Femur (tissue), 1 donor: ENCODE data around the gene CD1B.
"Not testable (repeated sequence)": the region's sequence is repeated elsewhere in the genome, so short reads cannot be mapped to it uniquely, and the experiment has no call there.

Experiments
- DNase-seq: peaks from one replicate; pipeline ENCODE4 v3.0.0-alpha.2; 2017

The CD1B gene

DNA sequence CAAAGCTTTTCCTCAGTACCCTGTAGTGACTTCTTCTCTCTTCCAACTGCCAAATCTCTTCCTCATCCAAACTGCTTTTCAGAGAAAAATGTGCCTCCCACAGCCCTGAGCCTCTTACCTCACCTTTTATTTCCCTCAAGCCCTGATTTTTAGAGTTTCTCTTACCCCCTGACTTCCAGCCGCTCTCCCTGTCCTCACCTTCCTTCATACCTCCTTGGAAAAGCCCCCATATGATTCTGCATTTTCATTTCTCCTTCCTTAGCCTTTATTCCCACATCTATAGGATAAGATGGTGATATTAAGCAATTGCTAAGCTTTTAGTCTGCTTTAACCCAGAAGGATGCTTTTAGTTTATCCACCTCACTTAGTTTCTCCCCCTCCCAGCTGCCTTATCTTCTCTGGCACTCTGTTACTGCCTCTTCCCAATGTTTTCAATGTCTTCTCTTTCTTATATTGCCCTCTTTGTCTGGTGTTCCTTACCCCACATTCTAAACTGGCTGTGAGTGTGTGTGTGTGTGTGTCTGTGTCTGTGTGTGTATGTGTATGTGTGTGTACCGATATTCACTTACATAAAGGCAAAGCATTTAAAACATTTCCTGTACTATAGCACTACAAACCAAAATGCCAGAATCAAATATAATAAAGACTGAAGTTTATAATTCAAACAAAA, at the start of gene CD1B:
Gene CD1B (minus strand): TSS at position 51 of the 670 bp plus-strand sequence. CDS start 108 bp downstream, outside the sequence.
- no peak for DNase-seq

DNA sequence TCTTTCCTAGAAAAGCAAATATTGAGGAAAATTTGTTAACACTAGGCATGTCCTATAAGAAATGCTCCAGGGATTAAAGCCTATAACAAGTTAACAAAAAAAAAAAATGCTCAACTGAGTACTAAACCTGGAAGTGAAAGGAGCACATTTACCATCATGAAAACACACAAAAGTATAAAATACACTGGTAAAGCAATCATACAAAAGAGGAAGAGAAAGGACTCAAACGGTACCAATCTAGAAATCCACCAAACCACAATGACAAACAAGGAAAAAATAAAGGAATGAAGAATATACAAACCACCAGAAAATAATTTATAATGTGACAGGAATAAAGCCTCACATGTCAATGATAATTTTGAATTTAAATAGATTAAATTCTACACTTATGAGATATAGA, 43.5 kb upstream of the CD1B start:
- DNase-seq = no peak

DNA sequence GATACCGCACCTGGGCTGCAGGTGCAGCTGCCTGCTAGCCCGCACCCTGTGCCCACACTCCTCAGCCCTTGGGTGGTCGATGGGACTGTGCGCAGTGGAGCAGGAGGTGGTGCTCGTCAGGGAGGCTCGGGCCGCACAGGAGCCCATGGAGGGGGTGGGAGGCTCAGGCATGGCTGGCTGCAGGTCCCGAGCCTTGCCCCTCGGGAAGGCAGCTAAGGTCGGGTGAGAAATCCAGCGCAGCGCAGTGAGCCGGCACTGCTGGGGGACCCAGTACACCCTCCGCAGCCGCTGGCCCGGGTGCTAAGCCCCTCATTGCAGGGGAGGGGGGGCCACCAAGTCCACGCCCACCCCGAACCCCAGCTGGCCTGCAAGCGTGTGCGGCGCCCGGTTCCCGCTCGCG, 42.8 kb upstream of the CD1B start:
- not testable (repeated sequence) for DNase-seq

DNA sequence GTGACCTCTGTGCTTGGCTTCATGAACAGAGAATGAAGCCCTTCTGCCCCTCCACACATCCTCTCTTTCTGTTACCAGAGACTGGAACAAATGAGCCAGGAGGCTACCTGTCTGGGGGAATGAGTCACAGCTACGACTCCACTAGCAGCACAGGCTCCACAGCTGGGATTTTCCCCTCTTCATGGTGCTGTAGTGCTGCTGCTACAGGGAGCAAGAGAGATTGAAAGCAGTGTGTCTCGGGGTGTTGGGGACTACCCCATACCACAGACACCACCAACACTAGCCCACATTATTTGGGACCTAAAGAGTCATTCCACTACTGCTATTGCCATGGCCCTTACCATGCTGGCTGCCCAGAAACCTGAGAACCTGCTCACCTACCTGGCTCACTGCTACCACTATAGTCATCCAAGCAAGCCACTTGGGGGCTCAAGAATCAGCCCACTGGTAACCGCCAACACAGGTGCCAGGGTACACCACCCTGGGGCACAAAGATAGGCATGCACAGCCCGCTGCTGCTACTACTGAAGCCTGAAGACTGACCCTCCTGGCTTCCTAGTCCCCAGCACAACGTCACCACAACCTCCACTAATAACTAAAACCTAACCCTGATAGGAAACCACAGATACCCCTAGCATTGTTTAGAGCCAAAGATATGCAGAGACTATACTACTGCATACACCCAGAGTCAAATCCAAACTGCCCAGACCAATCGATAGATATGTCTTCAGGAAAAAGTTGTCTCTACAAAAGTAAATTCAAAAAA, 40.0 kb upstream of the CD1B start:
- no peak for DNase-seq

DNA sequence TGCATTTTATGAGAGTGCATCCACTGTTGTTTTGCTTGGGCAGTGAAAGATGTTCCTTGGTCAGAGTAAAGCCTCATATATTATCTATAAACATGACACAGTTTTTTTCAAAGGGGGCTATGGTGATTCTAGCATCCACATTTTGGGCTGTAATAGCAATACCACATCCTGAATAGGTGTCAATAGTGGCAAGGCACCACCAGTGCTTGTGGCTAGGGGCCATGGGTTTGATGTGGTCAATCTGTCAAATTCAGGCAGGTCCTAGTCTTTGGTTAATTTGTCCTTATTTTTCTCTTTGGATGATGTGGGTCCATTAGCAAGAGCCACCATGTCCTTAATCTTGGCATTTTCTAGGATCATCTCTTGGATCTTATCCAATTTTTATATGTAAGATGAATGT, 35.5 kb upstream of the CD1B start:
- DNase-seq = no peak

DNA sequence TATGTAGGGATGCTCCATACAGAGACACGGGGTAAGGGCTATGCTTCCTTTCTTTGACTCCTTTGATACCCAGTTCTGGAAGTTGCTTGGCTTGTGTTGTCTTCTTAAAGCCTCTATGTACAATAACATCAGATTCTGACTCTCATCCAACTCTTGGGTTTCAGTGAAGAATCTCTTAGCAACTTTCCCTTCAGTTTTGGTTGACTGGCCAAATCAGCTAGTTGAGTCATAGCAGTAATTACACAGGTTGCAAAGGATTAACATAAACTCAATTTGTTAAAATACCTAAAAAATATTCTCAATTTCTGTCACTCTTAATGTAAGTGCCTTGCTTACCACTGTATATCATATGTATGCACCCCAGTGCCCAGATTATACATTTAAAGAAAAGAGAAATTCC, 31.6 kb upstream of the CD1B start:
- no peak for DNase-seq

DNA sequence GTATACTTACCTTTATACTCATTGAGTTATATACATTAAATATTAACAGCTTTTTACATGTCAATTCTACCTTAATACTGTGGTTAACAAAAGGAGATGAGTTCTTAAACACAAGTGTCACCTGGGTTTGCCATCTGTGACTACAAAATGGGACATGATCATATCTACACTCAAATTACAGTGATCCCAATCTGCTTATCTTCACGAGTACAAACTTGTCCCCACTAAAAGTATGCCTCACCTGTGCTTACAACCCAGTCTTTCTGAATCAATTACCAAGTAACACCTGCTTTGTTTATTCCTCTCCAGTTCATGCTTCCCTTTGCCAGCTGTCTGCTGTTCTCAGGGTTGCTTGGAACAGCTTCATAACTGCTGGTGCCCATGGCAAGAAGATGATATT, 31.2 kb upstream of the CD1B start:
- no peak for DNase-seq

DNA sequence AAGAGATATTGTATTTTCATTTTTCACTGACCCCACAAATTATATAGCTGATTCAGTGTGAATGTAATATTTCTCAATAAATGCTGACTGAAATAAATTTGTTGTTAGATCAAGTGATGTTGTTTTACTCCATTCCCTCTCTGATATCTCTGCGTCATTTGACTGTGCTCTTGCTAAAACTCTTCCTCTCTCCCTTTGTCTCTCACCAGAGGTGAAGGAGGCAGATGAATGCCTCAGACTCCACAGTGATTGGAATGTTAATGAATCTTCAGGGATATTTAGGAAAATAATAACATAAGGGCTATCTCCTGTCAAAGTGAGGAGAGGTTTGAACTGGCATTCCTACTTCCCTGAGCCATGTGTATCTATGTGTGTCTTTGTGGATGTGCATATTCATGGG, 26.1 kb upstream of the CD1B start:
- DNase-seq = no peak

DNA sequence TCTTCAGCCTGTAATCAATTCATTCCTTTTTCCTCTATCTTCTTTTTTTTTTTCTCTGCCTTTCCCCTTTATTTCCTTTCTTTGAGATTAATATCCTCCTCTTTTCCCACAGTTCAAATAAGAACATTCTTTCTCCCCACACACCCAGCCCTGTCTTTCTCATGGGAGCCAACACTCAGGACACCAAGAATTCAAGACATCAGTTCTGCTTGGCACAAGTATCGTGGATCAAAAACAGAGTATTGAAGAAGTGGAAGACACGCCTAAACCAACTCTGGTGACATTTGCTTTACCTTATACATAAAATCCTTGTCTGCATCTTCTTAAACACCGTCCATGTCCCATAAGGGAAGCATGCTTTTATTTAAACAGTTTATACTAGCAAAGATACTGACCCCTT, 25.3 kb upstream of the CD1B start:
- DNase-seq = no peak

DNA sequence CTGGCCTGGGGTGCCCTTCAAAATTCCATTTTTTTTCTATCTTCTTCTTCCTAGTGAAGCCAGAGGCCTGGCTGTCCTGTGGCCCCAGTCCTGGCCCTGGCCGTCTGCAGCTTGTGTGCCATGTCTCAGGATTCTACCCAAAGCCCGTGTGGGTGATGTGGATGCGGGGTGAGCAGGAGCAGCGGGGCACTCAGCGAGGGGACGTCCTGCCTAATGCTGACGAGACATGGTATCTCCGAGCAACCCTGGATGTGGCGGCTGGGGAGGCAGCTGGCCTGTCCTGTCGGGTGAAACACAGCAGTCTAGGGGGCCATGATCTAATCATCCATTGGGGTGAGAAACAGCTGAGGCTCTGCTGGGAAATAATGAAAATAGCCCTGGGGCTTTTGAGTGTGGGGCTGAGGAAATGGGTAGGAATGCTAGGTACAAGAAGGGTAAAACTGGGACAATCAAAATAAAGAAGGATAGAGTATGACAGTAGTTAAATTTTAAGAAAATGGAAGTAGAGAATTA, 24.5 kb upstream of the CD1B start:
- DNase-seq = no peak

DNA sequence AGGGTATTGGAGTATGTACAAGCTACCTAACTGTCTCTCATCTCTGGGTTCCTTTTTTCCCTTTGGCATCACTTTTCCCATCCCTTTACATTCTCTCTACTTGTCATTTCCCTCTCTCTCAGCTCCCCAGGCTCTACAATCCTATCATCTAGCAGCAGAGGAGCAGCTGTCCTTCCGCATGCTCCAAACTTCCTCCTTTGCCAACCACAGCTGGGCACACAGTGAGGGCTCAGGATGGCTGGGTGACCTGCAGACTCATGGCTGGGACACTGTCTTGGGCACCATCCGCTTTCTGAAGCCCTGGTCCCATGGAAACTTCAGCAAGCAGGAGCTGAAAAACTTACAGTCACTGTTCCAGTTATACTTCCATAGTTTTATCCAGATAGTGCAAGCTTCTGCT, 22.9 kb upstream of the CD1B start:
- no peak for DNase-seq

DNA sequence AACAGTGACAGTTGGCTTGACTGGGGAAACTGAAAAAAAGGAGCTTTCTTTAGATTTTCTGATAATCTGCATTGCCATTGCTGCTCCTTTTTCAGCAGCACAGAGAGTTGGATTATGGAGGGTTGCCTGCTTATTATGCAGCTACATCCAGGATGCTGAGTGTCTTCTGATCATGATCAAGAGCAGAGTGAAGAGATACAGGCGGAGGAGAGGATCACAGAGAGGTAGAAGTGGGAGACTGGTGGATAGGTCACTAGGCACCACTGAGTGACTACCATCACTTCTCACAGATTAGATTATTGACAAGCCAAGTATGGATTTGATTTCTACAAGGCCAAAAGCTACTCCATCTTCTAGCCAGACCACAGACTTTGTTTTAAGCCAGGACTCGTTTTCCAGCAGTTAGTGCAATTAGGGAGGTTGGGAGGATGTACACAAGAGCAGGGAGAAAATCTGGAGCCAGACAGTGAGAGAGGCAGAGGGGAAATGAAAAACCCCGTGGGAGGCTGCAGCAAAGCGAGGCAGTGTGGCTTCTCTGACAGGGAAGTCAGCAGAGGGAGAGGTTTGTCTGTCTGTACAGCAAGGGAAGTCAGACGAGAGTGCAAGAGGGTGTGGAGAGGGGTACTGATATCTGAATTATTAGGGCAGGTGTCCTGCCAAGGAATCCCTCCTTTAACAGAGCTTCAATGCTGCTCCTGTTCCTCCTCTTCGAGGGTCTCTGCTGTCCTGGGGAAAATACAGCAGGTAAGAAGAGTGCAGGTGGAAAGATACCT, 22.2 kb upstream of the CD1B start, which contains the start of gene CD1E:
Gene CD1E (plus strand): TSS at position 592 of the 773 bp plus-strand sequence. CDS start 95 bp downstream, at position 687.
- DNase-seq = no peak

DNA sequence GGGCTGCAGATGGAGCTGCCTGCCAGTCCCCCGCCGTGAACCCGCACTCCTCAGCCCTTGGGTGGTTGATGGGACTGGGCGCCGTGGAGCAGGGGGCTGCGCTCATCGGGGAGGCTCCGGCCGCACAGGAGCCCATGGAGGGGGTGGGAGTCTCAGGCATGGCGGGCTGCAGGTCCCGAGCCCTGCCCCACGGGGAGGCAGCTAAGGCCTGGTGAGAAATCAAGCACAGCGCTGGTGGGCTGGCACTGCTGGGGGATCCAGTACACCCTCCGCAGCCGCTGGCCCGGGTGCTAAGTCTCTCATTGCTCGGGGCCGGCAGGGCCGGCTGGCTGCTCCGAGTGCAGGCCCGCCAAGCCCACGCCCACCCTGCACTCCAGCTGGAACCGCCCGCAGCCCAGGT, 17.6 kb upstream of the CD1B start:
- not testable (repeated sequence) for DNase-seq

DNA sequence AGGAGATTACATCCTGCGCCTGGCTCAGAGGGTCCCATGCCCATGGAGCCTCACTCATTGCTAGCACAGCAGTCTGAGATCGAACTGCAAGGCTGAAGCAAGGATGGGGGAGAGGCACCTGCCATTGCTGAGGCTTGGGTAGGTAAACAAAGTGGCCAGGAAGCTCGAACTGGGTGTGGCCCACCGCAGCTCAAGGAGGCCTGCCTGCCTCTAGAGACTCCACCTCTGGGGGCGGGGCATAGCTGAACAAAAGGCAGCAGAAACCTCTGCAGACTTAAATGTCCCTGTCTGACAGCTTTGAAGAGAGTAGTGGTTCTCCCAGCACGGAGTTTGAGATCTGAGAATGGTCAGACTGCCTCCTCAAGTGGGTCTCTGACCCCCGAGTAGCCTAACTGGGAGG, 5.1 kb upstream of the CD1B start:
- DNase-seq = not testable (repeated sequence)

DNA sequence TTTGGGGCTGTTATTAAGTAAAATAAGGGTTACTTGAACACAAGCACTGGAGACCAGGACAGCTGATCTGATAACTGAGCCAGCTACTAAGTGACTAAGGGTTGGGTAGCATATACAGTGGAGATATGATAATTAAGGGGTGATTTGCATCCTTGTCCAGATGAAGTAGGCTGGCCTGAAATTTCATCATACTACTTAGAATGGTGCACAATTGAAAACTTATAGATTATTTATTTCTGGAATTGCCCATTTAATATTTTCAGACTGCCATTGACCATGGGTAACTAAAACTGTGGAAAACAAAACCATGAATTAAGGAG, 3.8 kb upstream of the CD1B start:
- no peak for DNase-seq

DNA sequence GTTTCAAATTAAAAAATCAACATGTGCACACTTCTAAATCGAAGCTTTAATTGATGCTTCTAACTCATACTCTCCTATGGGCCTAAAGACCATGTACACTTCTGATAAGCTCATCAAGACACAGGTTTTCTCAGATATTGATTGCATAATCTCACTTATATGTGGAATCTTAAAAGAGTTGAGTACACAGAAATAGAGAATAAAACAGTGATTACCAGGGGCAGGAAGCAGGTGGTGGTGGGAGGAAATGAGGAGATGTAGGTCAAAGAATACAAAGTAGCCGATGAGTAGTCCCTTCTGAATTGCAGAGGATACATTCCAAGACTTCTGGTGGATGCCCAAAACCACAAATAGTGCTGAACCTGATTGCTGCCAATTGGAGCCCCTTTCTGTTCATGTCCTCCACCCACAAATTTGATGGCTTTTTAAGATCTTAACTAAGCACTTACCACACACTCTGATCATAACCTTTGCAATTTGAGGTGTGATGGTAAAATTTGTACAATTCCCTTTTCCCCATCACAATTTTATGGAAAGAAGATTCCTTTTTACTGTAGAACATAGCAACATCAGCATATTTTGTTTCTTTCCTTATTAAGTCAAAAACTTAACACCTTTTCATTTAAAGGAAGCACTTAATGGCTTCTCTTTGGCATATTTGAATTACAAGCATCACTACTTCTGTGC, 3.3 kb upstream of the CD1B start:
- DNase-seq = no peak

DNA sequence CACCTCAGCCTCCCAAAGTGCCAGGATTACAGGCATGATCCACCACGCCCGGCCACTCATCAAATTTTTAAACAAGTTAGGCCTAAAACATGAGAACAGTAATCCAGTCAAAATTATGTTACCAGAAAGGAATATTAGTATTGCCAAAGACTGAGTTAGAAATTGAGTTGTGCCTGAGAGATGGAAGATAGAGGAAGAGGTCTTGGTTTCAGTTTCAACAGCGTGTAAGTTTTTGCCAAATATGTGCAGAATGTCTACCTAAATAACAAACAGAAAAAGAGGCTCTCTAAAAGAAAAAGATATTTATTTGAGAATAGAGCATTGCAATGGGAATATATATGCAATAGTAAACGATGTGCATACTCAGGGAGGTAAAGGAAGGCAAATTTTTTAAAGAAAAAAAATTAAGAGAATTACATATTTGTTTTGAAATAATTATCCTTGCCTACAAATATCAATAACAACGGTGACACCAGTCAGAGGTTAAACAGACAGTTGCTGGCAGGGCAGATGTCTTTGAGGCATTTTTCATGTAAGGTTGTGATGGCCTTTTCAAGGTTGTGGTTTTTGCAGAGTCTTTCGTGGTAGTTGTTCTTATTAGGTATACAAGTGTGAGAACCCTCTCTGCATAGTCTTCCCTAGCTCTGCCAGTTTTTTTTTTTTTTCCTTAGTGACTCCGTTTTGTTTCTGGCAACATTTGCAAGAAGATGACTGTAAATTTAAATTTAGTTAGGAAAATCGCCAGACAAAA, 2.2 kb upstream of the CD1B start:
- no peak for DNase-seq

DNA sequence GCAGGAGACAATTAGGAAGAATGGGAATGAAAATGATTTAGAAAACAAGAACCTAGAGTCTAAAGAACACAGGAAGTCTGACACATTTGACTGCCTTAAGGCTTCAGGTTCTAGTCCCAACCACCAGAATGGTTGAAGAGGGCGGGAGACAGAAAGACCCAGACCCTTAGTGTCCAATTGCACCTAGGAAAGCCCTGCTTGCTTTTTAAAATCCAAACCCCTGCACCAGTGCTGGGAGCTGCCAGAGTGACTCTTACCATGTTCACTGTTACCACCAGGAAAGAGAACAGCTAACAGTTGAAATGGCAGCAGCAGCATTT, 265 bp downstream of the CD1B start:
- no peak for DNase-seq

DNA sequence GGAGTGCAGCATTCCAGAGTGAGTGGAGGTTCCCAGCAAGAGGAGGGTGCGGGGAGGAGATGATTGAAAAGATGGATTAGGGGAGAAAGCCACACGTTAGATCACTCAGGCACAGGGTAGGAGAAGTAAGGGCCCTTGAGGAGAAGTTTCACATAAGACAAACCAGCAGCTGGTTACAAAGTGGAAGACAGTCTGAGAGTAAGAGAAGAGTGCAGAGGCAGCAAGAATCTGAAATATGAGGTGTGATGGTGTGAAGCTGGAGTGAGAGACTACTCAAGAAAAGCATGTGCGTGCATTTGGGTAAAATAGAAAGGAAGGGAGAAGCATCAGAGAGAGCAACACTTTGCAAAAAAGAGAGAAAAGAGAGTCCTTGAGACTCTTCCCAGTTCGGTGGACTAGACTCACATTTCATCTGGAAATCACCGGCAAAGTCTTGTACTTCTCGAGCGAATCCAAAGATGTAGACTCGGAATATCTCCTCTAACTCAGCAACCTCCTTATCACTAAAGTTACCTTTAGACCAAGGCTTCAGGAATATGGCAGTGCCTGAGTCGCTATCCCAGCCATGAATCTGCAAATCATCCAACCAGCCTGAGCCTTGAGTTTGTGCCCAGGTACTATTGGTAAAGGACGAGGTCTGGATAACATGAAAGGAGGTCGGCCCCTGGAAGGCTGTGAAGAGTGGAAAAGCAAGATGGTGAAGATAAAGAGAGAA, 783 bp downstream of the CD1B start:
- DNase-seq = no peak

DNA sequence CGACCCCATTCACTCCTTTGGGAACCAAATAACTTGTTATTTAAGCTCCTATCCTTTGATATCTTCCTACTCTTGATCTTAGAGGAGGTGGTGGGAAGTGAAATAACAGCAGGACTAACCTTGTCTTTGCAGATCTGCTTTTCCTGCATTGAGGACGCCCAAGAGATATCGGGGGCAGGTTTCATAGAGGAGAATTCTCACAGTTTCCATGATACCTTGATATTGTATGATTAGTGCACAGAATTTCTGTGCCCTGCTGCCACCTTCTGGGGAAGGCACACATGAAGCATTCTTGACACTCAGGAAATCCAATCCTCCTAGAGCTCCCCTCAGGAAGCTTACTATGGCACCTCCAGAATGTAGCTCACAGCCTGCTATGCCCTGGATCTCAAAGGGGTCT, 1.6 kb downstream of the CD1B start:
- DNase-seq = no peak

DNA sequence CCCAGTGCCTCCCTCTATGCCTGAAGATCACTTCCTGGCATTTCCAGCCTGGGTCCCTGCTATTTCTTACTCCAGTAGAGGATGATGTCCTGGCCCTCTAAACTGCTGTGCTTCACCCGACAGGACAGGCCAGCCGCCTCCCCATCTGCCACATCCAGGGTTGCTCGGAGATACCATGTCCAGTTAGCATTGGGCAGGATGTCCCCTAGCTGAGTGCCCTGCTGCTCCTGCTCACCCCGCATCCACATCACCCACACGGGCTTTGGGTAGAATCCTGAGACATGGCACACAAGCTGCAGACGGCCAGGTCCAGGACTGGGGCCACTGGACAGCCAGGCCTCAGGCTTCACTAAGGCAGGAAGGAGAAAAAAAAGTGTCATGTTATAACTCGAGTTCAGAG, 2.0 kb downstream of the CD1B start:
- no peak for DNase-seq

DNA sequence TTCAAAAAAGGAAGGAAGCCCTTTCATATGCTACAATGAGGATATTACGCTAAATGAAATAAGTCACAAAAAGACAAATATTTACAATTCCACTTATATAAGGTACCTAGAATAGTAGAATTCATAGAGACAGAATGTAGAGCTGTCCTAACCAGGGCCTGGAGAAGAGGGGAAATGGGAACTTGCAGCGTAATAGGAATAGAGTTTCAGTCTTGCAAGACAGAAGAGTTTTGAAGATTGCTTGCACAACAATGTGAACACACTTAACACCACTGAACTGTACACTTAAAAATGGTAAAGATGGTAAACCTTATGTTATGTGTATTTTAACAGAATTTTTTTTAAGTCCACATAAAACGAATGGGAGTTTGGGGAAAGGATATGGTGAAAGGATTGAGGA, 2.9 kb downstream of the CD1B start:
- DNase-seq = no peak
